GM21515 (cell line): Measurements from ENCODE around the gene OLFML2B.

Source experiments
- ATAC-seq: cut with Tn5 transposase; IDR thresholded peaks from one replicate; pipeline ENCODE4 v1.9.1; 2021; ENCODE audit not compliant: unreplicated experiment

OLFML2B gene

GRCh38 chr1:161948435-161948834 lies 75.2 kb downstream of the OLFML2B start:
- no peak for ATAC-seq

GRCh38 chr1:161946071-161946987 lies 77.3 kb downstream of the OLFML2B start:
- no peak for ATAC-seq

GRCh38 chr1:161945306-161946060 lies 78.2 kb downstream of the OLFML2B start:
- ATAC-seq: no peak

- ATAC-seq: no peak
Observed at GRCh38 chr1:161944381-161944780, 79.3 kb downstream of the OLFML2B start.

- ATAC-seq: no peak
Observed at GRCh38 chr1:161943737-161944136, 79.9 kb downstream of the OLFML2B start.

GRCh38 chr1:161941726-161942436 lies 81.8 kb downstream of the OLFML2B start:
- ATAC-seq: no peak

- no peak for ATAC-seq
Observed at GRCh38 chr1:161940866-161941591, 82.6 kb downstream of the OLFML2B start.

GRCh38 chr1:161936786-161937185 lies 86.9 kb downstream of the OLFML2B start:
- no peak for ATAC-seq

GRCh38 chr1:161935264-161935663 lies 88.4 kb downstream of the OLFML2B start:
- ATAC-seq: no peak

GRCh38 chr1:161933592-161934588 lies 89.8 kb downstream of the OLFML2B start:
- no peak for ATAC-seq
